COR-L47 (cell line): ENCODE measurements around the gene C3orf33.

ENCODE experiments used
- DNase-seq: peaks from one replicate; lab custom pipeline; 2025; lab: John Stamatoyannopoulos, UW

Gene C3orf33

GRCh38 chr3:155785662-155786295, 20.3 kb downstream of the C3orf33 start:
- DNase-seq = peak; percentile 66

GRCh38 chr3:155782390-155782953, 23.6 kb downstream of the C3orf33 start:
- no peak for DNase-seq

DNA sequence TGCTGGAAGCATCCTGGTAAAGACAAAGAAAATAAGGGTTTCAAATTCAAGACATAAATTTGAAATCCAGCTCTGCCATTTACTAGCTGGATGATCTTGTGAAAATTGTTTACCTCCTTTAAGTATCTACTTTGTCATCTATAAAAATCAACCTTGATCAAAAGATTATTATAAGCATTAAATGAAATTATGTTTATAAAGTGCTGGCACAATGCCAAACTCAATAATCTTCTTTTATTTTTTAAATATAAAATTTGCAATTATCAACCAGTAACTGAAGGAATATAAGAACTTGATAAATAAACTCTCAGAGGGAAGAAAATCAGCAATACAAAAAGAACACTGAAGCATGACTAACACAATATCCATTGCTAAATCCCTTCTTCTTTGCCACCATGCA, 25.8 kb downstream of the C3orf33 start:
- DNase-seq = no peak

DNA sequence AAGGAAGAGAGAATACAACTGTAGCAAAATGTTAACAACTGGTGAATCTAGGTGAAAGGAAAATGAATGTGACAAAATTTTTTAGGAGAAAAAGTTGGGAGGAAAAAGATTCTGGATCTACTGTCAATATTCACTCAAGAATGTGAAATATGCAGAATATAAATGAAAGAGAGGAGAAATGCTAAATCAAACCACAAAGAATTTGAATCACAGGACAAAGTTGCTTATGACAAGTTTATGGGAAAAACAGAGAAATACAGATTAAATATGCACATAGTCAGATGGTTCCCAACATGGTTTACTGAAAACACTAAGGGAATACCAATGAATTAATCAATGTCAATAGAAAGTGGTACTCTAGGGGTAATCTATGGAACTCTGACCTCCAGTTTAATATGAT, 27.6 kb downstream of the C3orf33 start:
- DNase-seq = no peak

DNA sequence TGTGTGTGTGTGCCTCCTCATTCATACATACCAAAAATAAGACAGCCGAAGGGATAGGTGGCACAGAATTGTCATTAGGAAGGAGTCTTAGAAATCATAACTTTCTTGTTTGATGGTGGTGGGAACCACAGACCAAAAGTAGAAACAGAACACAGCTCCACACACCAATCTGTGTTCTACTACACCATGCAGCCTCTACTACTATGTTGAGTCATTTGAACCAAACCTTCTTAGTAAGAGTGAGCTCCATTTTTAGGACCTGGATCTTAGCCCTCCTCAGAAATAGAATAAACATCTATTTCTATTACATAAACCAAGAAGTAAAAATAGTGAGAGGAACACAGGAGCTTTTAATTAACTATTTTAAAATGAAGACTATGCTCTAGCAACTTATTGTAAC, 33.3 kb downstream of the C3orf33 start:
- DNase-seq = no peak

DNA sequence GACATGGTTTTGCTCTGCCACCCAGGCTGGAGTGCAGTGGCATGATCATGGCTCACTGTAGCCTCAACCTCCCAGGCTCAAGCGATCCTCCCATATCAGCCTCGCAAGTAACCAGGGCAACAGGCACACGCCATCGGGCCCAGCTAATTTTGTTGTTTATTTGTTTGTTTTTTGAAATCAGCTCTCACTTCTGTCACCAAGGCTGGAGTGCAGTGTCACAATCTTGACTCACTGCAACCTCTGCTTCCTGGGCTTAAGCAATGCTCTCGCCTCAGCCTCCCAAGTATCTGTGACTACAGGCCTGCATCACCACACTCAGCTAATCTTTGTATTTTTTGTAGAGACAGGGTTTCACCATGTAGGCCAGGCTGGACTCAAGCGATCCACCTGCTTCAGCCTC, 35.0 kb downstream of the C3orf33 start:
- DNase-seq = no peak

DNA sequence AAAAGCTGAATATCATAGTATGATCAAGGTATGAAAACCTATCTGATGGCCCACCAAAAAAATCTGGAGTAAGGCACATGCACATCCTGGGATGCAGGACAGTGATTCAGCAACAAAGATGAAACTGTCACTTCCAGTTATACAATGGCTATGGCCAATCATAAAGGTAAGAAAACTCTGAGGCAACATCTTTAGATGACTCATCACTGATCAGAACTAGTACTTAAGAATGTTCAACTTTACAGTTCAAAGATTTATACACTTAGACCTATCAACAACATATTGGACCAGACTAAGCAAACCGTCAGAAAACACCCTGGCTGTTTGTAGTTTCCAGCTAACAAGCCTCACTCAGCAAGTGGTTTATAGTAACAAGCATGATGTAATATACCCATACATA, 39.9 kb downstream of the C3orf33 start:
- DNase-seq = no peak

GRCh38 chr3:155763870-155764463, 42.1 kb downstream of the C3orf33 start:
- no peak for DNase-seq

DNA sequence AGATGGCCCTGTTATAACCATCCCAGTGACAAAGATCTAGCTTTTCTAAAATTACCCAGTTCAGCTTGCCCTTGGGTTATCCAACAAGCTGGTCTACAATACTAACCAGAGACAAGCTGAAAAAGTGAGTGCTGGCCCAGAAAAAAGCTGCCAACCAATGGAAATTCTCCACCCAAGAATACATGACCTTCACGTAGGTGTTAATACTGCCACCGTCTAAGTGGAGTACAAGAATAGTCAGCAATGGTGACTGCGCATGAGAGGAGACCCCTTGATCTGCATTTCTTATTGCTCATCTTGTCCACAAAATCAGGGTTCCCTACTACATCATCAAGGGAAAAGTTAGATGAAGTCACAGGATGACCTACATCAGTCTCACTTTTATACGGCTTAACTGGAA, 45.4 kb downstream of the C3orf33 start:
- DNase-seq = no peak

DNA sequence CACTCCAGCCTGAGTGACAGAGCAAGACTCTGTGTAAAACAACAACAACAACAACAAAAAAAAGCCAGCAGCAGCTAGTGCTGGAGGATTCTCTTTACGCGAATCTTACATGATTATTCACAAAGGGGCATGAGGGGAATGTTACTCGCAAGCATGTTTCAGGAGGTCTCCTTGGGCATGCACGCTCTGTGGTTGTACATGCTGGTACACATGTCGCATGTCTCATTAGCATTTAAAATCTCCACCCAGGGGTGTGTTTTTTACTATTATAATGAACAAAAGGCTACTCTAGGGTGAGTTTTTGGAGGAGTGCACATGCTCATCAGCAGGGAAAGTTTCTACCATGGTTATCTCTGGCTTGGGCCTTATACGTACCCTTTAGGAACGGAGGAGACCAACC, 48.5 kb downstream of the C3orf33 start:
- DNase-seq = no peak

DNA sequence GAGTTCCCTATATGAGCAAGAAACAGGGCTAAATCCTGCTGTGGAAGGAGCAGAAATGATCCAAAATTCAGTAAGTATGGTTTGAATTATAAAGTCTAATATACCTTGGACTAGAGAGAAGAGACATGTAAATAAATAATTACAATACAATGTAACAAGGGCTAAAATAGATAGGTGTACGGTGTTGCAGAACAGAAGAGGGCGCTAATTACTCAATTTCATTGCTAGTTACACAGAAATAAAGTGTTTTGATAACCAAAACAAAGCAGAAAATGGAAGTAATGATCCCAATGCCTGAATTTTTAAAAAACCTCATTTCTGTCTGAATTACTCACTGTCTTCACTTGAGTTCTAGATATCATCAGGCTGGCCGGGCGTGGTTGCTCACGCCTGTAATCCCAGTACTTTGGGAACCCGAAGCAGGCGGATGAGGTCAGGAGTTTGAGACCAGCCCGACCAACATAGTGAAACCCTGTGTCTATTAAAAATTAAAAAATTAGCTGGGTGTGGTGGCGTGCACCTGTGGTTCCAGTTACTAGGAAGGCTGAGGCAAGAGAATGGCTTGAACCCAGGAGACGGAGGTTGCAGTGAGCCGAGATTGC, 52.9 kb downstream of the C3orf33 start:
- peak; percentile 75 for DNase-seq

DNA sequence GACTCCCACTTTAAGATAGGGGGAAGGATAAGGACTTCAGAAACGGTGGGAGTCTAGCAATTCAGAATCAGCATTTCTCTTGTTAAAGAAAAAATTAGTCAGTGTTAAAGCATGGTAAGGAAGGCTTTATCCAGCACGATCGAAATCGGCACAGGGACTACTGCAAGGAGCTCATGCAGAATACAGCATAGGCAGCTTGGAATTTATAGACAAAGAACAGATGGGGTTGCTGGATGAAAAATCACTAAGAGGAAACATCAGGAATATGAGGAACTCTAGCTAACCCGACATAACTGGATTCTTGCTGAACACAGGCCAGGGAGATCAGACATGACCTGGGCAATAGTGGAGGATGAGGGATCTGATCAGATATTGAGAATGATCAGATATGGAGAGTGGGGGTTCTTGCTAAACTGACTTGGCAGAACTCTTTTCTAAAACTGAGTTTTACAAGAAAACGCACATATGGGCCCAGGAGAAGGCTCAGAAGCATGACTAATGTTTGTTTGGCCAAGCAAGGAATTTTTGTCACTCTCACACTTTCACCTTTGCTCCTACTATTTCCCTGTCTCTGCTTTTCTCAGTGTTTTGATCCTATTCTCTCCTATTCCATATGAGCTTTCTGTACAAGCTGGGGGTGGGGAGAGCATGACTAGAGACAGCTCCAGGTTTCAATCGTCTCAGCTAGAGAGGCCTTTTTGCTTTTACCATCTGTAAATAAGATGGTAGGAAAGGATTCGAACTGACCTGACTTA, 57.3 kb downstream of the C3orf33 start:
- DNase-seq = no peak

GRCh38 chr3:155747946-155748290, 58.2 kb downstream of the C3orf33 start:
- DNase-seq = no peak

GRCh38 chr3:155747286-155747945, 58.7 kb downstream of the C3orf33 start:
- no peak for DNase-seq

GRCh38 chr3:155746703-155747102, 59.4 kb downstream of the C3orf33 start:
- no peak for DNase-seq

DNA sequence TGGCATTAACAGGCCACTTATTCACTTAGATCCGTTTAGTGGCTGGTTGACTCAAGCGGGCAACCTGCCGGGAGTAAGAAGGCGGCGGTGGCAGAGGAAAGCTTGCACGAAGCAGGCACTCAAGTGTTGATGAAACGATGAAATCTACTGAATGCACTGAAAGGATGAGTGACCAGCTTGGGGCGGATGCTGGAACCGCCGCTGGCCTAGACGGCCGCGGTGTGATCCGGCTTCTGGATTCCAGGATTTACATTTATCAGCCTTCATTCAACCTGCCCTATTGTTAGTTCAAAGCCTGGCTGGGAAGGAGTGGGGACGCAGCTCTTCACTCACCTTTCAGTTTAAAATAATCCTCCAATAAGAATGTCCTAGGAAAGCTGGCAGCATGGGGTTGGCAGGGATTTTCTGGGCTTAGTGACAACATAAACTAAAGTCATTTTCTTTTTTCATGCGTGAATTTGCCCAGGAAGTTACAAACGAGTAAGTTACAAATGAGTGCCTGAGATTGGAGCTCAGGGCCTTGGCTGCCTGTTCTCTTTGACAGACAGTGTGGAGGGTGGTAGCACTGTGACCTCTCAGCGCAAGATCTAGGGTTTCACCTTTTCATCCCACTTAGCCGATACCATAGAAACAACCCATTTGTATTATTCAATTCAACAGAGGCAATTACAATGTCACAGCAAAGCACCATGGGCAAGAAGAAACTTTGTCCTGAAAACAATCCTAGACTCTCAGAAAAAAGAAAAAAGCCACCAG, 60.1 kb downstream of the C3orf33 start:
- peak; percentile 71 for DNase-seq

GRCh38 chr3:155744626-155745324, 61.3 kb downstream of the C3orf33 start, which contains the start of gene PLCH1:
TSS of gene PLCH1 (minus strand) at chr3:155745071. CDS start at chr3:155704224, 40,847 bp downstream.
- DNase-seq = peak; percentile 71

DNA sequence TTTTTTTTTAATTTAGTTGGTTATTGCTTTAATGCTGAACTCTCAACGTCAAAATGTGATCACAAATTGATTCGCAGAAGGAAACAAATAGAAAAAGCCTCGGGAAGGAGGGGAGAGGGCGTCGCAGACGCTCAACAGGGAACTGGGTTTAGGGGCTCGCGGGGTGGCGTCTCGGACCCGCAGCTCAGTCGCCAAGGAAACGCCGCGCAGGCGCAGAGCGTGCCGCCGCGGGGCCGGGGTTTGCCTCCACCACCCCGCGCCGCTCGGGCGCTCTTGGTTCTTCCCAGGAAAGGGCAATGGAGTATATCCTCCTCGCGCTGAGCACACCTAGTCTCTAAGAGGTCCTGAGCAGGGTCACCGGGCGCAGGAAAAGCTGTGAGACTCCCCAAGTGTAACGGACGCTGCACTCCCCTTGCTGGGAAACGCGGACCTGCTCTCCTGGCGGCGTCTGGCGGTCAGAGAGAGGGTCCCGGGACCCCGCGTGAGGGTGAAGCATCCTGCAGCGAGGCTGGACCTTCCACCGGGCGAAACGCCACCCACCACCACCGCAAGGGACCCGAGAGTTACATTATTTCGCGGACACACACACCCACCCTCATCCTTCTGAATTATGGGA, 62.0 kb downstream of the C3orf33 start:
- DNase-seq = peak; percentile 76

DNA sequence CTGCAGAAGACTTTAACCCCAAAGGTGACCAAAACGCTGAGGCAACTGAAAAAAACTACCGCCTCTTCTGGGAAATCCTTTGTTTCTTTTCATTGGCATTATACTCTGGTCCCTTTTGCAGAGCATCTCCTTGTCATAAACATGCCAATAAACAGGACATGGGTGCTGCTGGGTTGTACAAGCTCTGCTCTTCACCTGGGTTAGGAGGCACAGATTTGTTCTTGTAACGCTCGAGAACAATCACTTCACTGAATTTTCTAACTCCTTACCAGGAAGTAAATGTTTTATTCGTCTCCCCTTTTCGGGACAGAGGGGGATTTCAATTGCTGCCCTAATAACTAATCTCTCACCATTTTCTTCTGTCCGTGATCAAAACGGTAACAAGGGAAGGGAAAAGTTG, 62.5 kb downstream of the C3orf33 start:
- no peak for DNase-seq

DNA sequence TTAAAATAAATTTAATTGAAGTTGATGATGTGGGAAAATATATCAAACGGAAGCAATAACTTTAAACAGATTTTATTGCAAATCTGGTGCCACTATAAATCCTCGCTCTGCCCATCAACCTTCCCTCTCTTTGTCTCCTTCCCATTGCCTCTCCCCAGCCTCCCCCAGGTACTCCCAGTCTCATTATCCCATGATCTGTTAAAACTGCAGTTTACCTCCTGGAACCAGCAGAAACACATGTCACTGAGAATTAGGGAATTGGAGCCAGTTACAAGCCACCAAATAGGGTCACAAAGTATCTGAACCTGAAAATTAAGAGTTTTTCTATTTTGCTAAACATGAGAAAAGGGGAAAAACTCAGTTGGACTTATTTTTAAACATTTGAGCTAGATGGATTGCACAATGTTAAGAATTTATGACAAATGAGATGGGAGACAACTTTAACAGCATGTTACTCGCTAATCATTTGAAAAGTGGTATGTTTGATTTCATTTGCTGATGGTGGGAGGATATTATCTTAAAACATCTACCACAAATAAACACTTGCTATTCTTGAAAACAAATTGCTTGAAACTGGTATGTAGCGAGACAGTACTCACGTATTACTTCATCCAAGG, 63.6 kb downstream of the C3orf33 start:
- no peak for DNase-seq
